HL-60 (cell line): Measurements from ENCODE around the gene ETV5.

Source experiments
- DNase-seq, 2 experiments: peaks; one replicate each; pipeline ENCODE4 v3.0.0-alpha.2; 2010 to 2020; ENCODE audit warnings: low read depth in 1 of 2, low spot score in 1 of 2
- H3K27ac ChIP-seq: fragments of 250-450 bp; sonication (Bioruptor Pico); replicated peaks from 2 replicates; pipeline ENCODE4 v1.5.1; 2020; ENCODE audit warnings: mild to moderate bottlenecking, moderate library complexity
- H3K27me3 ChIP-seq: fragments of 250-450 bp; sonication (Bioruptor Pico); 2 replicates; pipeline ENCODE4 v1.5.1; 2021; ENCODE audit warnings: mild to moderate bottlenecking, moderate library complexity; ENCODE audit not compliant: insufficient read depth, poor library complexity, severe bottlenecking
- H3K4me3 ChIP-seq: replicated peaks from 2 replicates; pipeline ENCODE4 v1.5.1; 2011; ENCODE audit warnings: mild to moderate bottlenecking, control low read depth, low read length; ENCODE audit not compliant: insufficient read depth
- GABPA ChIP-seq: IDR thresholded peaks from 2 replicates; pipeline ENCODE4 v1.6.1; 2012; ENCODE audit warnings: low read depth
- POLR2AphosphoS5 ChIP-seq: IDR thresholded peaks from 2 replicates; pipeline ENCODE4 v1.6.1; 2012; ENCODE audit warnings: low read depth
- SPI1 ChIP-seq: IDR thresholded peaks from 2 replicates; pipeline ENCODE4 v1.6.1; 2012; ENCODE audit warnings: low read depth, mild to moderate bottlenecking, borderline replicate concordance
- TF ChIP-seq, protein P1 (sequence below): IDR thresholded peaks from one replicate; pipeline ENCODE4 v1.5.1; 2011; ENCODE audit warnings: low read length, control low read depth, inconsistent platforms; ENCODE audit not compliant: insufficient read depth
- TF ChIP-seq, protein P2 (sequence below): IDR thresholded peaks from 2 replicates; pipeline ENCODE4 v1.6.1; 2012; ENCODE audit warnings: low read depth; ENCODE audit not compliant: insufficient replicate concordance

The ETV5 gene

GRCh38 chr3:186093271-186093900, 15.5 kb downstream of the ETV5 start:
- TF ChIP-seq SPI1, result no peak
- TF ChIP-seq POLR2AphosphoS5, result no peak
- TF ChIP-seq, protein P1, sequence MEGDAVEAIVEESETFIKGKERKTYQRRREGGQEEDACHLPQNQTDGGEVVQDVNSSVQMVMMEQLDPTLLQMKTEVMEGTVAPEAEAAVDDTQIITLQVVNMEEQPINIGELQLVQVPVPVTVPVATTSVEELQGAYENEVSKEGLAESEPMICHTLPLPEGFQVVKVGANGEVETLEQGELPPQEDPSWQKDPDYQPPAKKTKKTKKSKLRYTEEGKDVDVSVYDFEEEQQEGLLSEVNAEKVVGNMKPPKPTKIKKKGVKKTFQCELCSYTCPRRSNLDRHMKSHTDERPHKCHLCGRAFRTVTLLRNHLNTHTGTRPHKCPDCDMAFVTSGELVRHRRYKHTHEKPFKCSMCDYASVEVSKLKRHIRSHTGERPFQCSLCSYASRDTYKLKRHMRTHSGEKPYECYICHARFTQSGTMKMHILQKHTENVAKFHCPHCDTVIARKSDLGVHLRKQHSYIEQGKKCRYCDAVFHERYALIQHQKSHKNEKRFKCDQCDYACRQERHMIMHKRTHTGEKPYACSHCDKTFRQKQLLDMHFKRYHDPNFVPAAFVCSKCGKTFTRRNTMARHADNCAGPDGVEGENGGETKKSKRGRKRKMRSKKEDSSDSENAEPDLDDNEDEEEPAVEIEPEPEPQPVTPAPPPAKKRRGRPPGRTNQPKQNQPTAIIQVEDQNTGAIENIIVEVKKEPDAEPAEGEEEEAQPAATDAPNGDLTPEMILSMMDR, result no peak
- TF ChIP-seq, protein P2, sequence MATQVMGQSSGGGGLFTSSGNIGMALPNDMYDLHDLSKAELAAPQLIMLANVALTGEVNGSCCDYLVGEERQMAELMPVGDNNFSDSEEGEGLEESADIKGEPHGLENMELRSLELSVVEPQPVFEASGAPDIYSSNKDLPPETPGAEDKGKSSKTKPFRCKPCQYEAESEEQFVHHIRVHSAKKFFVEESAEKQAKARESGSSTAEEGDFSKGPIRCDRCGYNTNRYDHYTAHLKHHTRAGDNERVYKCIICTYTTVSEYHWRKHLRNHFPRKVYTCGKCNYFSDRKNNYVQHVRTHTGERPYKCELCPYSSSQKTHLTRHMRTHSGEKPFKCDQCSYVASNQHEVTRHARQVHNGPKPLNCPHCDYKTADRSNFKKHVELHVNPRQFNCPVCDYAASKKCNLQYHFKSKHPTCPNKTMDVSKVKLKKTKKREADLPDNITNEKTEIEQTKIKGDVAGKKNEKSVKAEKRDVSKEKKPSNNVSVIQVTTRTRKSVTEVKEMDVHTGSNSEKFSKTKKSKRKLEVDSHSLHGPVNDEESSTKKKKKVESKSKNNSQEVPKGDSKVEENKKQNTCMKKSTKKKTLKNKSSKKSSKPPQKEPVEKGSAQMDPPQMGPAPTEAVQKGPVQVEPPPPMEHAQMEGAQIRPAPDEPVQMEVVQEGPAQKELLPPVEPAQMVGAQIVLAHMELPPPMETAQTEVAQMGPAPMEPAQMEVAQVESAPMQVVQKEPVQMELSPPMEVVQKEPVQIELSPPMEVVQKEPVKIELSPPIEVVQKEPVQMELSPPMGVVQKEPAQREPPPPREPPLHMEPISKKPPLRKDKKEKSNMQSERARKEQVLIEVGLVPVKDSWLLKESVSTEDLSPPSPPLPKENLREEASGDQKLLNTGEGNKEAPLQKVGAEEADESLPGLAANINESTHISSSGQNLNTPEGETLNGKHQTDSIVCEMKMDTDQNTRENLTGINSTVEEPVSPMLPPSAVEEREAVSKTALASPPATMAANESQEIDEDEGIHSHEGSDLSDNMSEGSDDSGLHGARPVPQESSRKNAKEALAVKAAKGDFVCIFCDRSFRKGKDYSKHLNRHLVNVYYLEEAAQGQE, result no peak
- no peak for TF ChIP-seq GABPA
- Histone ChIP-seq H3K27me3 (no peaks in the 10 kb centered on the region), H3K4me3 (no peak overlapping the region), H3K27ac (no peak overlapping the region)
- DNase-seq, result no peak

DNA sequence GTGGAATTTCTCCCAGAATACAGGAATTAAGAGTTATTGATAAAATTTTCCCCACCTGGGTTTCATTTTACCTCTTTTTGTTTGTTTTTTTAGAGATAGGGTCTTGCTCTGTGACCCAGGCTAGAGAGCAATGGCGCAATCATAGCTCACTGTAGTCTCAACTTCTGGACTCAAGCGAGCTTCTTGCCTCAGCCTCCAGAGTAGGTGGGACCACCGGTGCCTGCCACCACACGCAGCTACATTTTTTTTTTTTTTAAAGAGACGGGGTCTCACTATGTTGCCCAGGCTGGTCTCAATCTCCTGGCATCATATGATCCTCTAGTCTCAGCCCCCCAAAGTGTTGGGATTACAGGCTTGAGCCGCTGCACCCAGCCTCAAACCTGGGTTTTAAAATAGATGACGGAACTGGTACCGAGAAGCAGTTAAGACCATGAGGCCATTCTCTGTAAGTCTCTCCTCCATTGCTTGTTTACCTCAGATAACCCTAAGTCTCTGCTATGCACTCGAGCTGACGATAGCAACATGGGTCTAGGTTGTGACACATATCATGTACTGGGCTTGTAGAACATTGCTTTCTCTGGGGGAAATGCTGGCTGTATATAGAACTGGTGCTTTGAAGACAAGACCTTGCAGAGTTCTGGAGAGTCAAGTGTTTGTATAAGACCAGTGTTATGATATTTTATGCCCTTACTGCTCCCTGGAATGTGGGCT, 16.4 kb downstream of the ETV5 start:
- no peak for DNase-seq
- no peak for TF ChIP-seq GABPA
- TF ChIP-seq, protein P2, result no peak
- Histone ChIP-seq H3K27me3 (no peaks in the 10 kb centered on the region), H3K4me3 (no peak overlapping the region), H3K27ac (no peak overlapping the region)

DNA sequence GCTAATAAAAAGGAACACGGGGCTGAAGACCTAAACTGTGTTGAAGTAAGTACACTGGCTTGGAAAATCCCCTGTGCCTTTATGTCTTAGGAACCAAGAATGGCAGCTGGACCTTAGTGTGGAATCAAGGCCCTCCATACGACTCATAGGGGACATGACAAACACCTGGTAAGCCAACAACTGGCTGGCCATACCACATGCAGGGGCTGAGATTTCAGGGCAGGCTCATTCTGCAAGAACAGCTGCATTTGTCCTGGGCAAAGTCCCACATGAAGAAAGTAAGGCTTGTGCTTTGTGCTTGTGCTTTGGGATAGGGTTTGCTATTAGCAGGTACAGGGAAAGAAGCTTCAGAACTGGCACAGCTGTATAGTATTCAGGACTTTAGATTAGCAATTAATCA, 18.0 kb downstream of the ETV5 start:
- TF ChIP-seq POLR2AphosphoS5, result no peak
- TF ChIP-seq, protein P1, result no peak
- no peaks in the 10 kb centered on the region for H3K27me3 ChIP-seq
- H3K4me3 ChIP-seq, result no peak overlapping the region
- DNase-seq, result no peak
- H3K27ac ChIP-seq, result no peak overlapping the region

DNA sequence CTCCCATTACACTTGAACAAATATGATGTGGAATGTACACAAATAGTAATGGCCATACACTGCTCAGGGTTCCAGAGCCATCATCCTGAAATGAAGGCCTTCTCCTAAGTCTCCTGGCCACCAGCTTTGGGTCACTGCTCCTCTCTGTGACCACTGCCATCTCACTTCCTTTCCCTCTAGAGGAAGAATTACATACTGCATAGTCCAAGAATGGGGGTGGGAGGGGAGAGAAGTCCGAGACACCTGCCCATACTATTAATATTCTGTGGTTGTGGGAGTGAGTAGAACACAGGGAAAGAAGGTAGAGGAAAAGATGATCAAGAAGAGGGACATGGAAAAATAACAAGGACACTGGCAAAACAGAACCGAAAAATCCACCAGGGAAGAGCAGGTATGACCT, 20.6 kb downstream of the ETV5 start:
- Histone ChIP-seq H3K27ac (no peak overlapping the region), H3K4me3 (no peak overlapping the region), H3K27me3 (no peaks in the 10 kb centered on the region)
- DNase-seq, result no peak
- TF ChIP-seq, protein P1, result no peak
- TF ChIP-seq, protein P2, result no peak
- TF ChIP-seq POLR2AphosphoS5, result no peak
- TF ChIP-seq SPI1, result no peak
- TF ChIP-seq GABPA, result no peak
